NCI-H345 treated with DMSO at 0.1 percent for 48 hours (cell line): ENCODE data around the gene RTN4.
"Not testable (repeated sequence)": the region's sequence is repeated elsewhere in the genome, so short reads cannot be mapped to it uniquely, and the experiment has no call there.

Experiments used
- DNase-seq: peaks from one replicate; lab custom pipeline; 2025; ENCODE audit not compliant: unreplicated experiment; lab: John Stamatoyannopoulos, UW

The RTN4 gene

GRCh38 chr2:55050100-55050994 is at the start of gene RTN4:
Gene RTN4 (minus strand): TSS chr2:55050451. CDS start chr2:55050300, 151 bp downstream.
- DNase-seq, result peak; percentile 98

GRCh38 chr2:55099493-55099877 is 49.2 kb upstream of the RTN4 start:
- DNase-seq, result no peak

- no peak for DNase-seq
Measured at GRCh38 chr2:55097461-55098410, 47.5 kb upstream of the RTN4 start.

GRCh38 chr2:55097082-55097460 is 46.8 kb upstream of the RTN4 start:
- no peak for DNase-seq

GRCh38 chr2:55096586-55096985 is 46.3 kb upstream of the RTN4 start:
- no peak for DNase-seq

GRCh38 chr2:55093381-55093780 is 43.1 kb upstream of the RTN4 start:
- no peak for DNase-seq

GRCh38 chr2:55092439-55092838 is 42.2 kb upstream of the RTN4 start:
- DNase-seq, result no peak

- DNase-seq, result not testable (repeated sequence)
Measured at GRCh38 chr2:55091681-55092080, 41.4 kb upstream of the RTN4 start.

GRCh38 chr2:55090702-55091101 is 40.5 kb upstream of the RTN4 start:
- no peak for DNase-seq

GRCh38 chr2:55089726-55090125 is 39.5 kb upstream of the RTN4 start:
- no peak for DNase-seq

- DNase-seq, result no peak
Measured at GRCh38 chr2:55088400-55088799, 38.1 kb upstream of the RTN4 start.

- no peak for DNase-seq
Measured at GRCh38 chr2:55087936-55088335, 37.7 kb upstream of the RTN4 start.

- DNase-seq, result no peak
Measured at GRCh38 chr2:55087501-55087900, 37.2 kb upstream of the RTN4 start.

- no peak for DNase-seq
Measured at GRCh38 chr2:55085113-55086040, 35.1 kb upstream of the RTN4 start.

GRCh38 chr2:55084641-55085040 is 34.4 kb upstream of the RTN4 start:
- DNase-seq, result no peak

GRCh38 chr2:55080204-55080738 is 30.0 kb upstream of the RTN4 start:
- DNase-seq, result no peak

GRCh38 chr2:55078956-55079355 is 28.7 kb upstream of the RTN4 start:
- no peak for DNase-seq

GRCh38 chr2:55076721-55077120 is 26.5 kb upstream of the RTN4 start:
- no peak for DNase-seq

GRCh38 chr2:55076019-55076418 is 25.8 kb upstream of the RTN4 start:
- DNase-seq, result not testable (repeated sequence)
